Breast epithelium (tissue), 4 donors: Measurements from ENCODE around the gene TFG. TPM values are rescaled to one million over a fixed set of nuclear protein-coding genes. Genes with fewer than 3 reads are reported as not detected.

Experiments used
- DNase-seq, 2 donors: peaks; one replicate each; pipeline ENCODE4 v3.0.0-alpha.2; 2019; ENCODE audit warnings: low spot score in 2 of 2
- H3K27ac ChIP-seq, 2 donors: fragments of 200-600 bp; sonication (generic) in 1 of 2; one replicate each; pipeline ENCODE4 v1.5.1; 2016 to 2019; ENCODE audit warnings: mild to moderate bottlenecking in 1 of 2
- H3K27me3 ChIP-seq, 2 donors: fragments of 200-600 bp; sonication (generic) in 1 of 2; one replicate each; pipeline versions ENCODE4 v1.5.1 to v1.6.0; 2017 to 2019; ENCODE audit warnings: control low read depth in 1 of 2, mild to moderate bottlenecking in 1 of 2
- H3K36me3 ChIP-seq: fragments of 200-600 bp; one replicate; pipeline ENCODE4 v1.5.1; 2019
- H3K4me1 ChIP-seq, 2 donors: fragments of 200-600 bp; sonication (generic); one replicate each; pipeline ENCODE4 v1.5.1; 2016 to 2019; ENCODE audit warnings: control low read depth in 1 of 2
- H3K4me3 ChIP-seq, 3 donors: fragments of 200-600 bp; sonication (generic); 1 replicate in 2 of 3; 2 replicates in 1 of 3; pipeline ENCODE4 v1.5.1; 2016 to 2019; ENCODE audit warnings: mild to moderate bottlenecking in 3 of 3, moderate library complexity in 2 of 3
- H3K9me3 ChIP-seq, 2 donors: fragments of 200-600 bp; sonication (generic) in 1 of 2; one replicate each; pipeline ENCODE4 v1.5.1; 2016 to 2019; ENCODE audit warnings: control low read depth in 1 of 2
- POLR2A ChIP-seq: fragments of 450-650 bp; IDR thresholded peaks from one replicate; pipeline ENCODE4 v1.6.1; 2016; ENCODE audit warnings: antibody characterized with exemption, mild to moderate bottlenecking, moderate library complexity
- POLR2AphosphoS5 ChIP-seq, 3 donors: sonication (generic); formaldehyde crosslinking; IDR thresholded peaks; one replicate each; pipeline ENCODE4 v1.6.1; 2017; ENCODE audit warnings: antibody characterized with exemption in 3 of 3
- intact Hi-C: fragments of 100-400 bp; cut with DNase I; formaldehyde crosslinking; loops from one replicate; pipeline ENCODE4 v1.15.1; 2023; ENCODE audit warnings: low total_unique reads
- total RNA-seq, 3 donors: library from RNA; depleted of rRNA; stranded (reverse); fragments of >200 nt; gene quantifications; one replicate each; pipeline ENCODE4 v1.1.0, GENCODE V29; 2016
- TF ChIP-seq, protein P1 (sequence below), 3 donors: fragments of 450-650 bp; IDR thresholded peaks; one replicate each; pipeline ENCODE4 v1.5.1; 2016 to 2017; ENCODE audit warnings: antibody characterized with exemption in 3 of 3, mild to moderate bottlenecking in 3 of 3, moderate library complexity in 3 of 3

Gene TFG
- total RNA-seq, 3 donors from 2014 or later: 72.4 to 77.0 (median 72.8) TPM

- Histone ChIP-seq H3K36me3 (no peaks in the 10 kb centered on the region), H3K4me1 (peaks cover 0 to 4% of the 10 kb centered on the region in 2 donors), H3K9me3 (no peaks in the 10 kb centered on the region), H3K27ac (peak overlapping the region; percentile 95 to 99), H3K4me3 (peak overlapping the region; percentile 68 to 89 (median 74)), H3K27me3 (peaks cover 0 to 14% of the 10 kb centered on the region in 2 donors)
- TF ChIP-seq, protein P1, sequence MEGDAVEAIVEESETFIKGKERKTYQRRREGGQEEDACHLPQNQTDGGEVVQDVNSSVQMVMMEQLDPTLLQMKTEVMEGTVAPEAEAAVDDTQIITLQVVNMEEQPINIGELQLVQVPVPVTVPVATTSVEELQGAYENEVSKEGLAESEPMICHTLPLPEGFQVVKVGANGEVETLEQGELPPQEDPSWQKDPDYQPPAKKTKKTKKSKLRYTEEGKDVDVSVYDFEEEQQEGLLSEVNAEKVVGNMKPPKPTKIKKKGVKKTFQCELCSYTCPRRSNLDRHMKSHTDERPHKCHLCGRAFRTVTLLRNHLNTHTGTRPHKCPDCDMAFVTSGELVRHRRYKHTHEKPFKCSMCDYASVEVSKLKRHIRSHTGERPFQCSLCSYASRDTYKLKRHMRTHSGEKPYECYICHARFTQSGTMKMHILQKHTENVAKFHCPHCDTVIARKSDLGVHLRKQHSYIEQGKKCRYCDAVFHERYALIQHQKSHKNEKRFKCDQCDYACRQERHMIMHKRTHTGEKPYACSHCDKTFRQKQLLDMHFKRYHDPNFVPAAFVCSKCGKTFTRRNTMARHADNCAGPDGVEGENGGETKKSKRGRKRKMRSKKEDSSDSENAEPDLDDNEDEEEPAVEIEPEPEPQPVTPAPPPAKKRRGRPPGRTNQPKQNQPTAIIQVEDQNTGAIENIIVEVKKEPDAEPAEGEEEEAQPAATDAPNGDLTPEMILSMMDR (IDR thresholded peaks at IDR 0.05): no peak
- TF ChIP-seq POLR2AphosphoS5 (IDR thresholded peaks at IDR 0.05) (no peak), POLR2A (no peak)
- intact Hi-C loops: no loop called here
- DNase-seq: no peak
These were observed 557 bp downstream of the TFG start for GRCh38 chr3:100709842-100710260.

DNA sequence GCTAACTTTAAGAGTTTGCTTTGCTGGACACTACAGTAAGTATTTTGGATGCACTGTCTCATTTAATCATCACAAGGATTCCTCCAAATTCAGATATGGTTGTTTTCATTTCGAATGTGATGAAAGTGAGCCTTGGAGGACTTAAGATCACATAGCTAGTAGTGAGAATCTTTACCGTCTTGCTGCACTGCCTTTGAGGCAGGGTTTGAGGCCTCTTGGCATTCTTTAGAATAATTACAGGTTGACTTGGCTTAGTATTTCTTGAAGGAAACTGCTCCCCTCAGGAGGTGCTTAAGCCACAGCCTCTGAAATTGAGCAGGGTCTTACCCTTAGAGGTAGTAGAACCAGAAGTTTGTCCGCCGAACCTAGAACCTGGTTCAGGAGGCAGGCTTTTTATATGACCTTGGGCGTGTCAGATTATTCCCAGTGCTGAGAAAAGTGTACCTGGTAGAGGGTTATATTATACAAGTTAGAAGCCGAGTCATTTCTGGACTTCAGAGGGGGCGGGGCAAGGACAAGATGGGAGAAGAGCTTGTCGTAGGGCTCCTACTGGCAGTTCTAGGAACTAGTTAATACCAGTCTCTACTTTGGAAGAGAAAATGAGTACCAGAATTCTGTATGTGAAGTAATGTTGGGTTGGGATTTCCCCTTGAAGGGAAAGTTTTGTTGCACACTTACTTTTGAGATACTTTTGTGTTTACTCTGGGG lies 1.1 kb downstream of the TFG start:
- Histone ChIP-seq H3K27me3 (peaks cover 0 to 9% of the 10 kb centered on the region in 2 donors), H3K4me3 (peak overlapping the region; percentile 68 to 89 (median 74)), H3K9me3 (no peaks in the 10 kb centered on the region), H3K27ac (peak overlapping the region; percentile 95 to 99), H3K4me1 (peaks cover 0 to 4% of the 10 kb centered on the region in 2 donors), H3K36me3 (no peaks in the 10 kb centered on the region)
- TF ChIP-seq, protein P1 (IDR thresholded peaks at IDR 0.05): peak in 1 of 3 donors; percentile 6
- no peak for TF ChIP-seq POLR2A
- intact Hi-C loops: no loop called here
- no peak for DNase-seq

- Histone ChIP-seq H3K36me3 (no peaks in the 10 kb centered on the region), H3K27ac (no peak overlapping the region), H3K9me3 (no peaks in the 10 kb centered on the region), H3K27me3 (no peaks in the 10 kb centered on the region), H3K4me3 (no peak overlapping the region), H3K4me1 (peaks cover 0 to 11% of the 10 kb centered on the region in 2 donors)
- intact Hi-C loops: no loop called here
- TF ChIP-seq, protein P1 (IDR thresholded peaks at IDR 0.05): no peak
- TF ChIP-seq POLR2AphosphoS5 (IDR thresholded peaks at IDR 0.05) (no peak), POLR2A (no peak)
- DNase-seq: no peak
These were observed 5.9 kb downstream of the TFG start for GRCh38 chr3:100715176-100715575.

- no peaks in the 10 kb centered on the region for H3K27me3 ChIP-seq
- no peak overlapping the region for H3K27ac ChIP-seq
- peaks cover 0 to 7% of the 10 kb centered on the region in 2 donors for H3K4me1 ChIP-seq
- no peaks in the 10 kb centered on the region for H3K9me3 ChIP-seq
- intact Hi-C loops: no loop called here
- H3K36me3 ChIP-seq: no peaks in the 10 kb centered on the region
- no peak overlapping the region for H3K4me3 ChIP-seq
- TF ChIP-seq POLR2AphosphoS5 (IDR thresholded peaks at IDR 0.05) (no peak), POLR2A (no peak)
- TF ChIP-seq, protein P1 (IDR thresholded peaks at IDR 0.05): no peak
- DNase-seq: no peak
These were observed 7.8 kb downstream of the TFG start for GRCh38 chr3:100717063-100717462.

DNA sequence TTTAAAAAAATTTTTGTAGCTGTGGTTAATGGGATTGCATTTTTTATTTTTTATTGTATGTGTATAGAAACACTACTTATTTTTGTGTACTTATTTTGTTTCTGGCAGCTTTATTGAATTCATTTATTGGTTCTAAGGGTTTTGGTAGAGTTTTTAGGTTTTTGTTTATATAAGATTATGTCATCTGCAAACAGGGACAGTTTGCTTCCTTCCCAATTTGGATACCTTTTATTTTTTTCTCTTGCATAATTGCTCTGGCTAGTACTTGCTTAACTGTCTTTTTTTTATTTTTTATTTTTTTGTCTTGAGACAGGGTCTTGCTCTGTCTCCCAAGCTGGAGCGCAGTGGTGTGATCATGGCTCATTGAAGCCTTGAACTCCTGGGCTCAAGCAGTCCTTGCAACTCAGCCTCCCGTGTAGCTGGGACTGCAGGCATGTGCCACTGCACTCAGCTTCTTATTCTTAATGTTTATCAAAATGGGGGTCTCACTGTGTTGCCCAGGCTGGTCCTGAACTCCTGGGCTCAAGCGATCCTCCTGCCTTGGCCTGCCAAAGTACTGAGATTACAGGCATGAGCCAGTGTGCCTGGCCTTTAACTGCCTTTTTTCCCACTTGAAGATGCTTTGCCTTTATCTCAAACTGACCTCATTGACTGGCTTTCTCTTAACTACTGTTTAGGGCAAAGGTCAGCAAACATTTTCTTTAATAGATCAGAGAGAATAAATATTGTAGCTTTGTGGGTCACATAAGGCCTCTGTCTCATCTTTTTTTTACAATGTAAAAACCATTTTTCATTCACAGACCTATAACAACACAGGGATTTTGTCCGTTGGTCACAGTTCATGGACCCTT lies 8.6 kb downstream of the TFG start:
- no peak for DNase-seq
- no peaks in the 10 kb centered on the region for H3K9me3 ChIP-seq
- peaks cover 0 to 7% of the 10 kb centered on the region in 2 donors for H3K4me1 ChIP-seq
- H3K36me3 ChIP-seq: no peaks in the 10 kb centered on the region
- intact Hi-C loops: no loop called here
- H3K27ac ChIP-seq: no peak overlapping the region
- H3K4me3 ChIP-seq: no peak overlapping the region
- H3K27me3 ChIP-seq: no peaks in the 10 kb centered on the region
- TF ChIP-seq, protein P1 (IDR thresholded peaks at IDR 0.05): no peak
- no peak for TF ChIP-seq POLR2A
- TF ChIP-seq POLR2AphosphoS5 (IDR thresholded peaks at IDR 0.05): no peak
